Stimulated activated CD4-positive, alpha-beta T cell treated with anti-CD3 and anti-CD28 coated beads, Interleukin-4, amount 100 ng/mL, for 1 hour (primary cell): ENCODE data around the gene LIFR.
A peak's percentile ranks its signal among the peaks of the same experiment; 100 is the strongest.

ENCODE experiments used
- DNase-seq: peaks from one replicate; pipeline ENCODE4 v3.0.0-alpha.2; 2020

The LIFR gene

GRCh38 chr5:38462976-38463633 is 93.3 kb downstream of the LIFR start:
- DNase-seq: no peak

GRCh38 chr5:38458174-38458573 is 98.3 kb downstream of the LIFR start:
- DNase-seq: no peak

GRCh38 chr5:38456657-38457399 is 99.6 kb downstream of the LIFR start:
- DNase-seq: no peak

GRCh38 chr5:38455796-38456330 is 100.6 kb downstream of the LIFR start:
- DNase-seq: no peak

GRCh38 chr5:38453921-38454320 is 102.5 kb downstream of the LIFR start:
- DNase-seq: no peak

- no peak for DNase-seq
These were observed 102.9 kb downstream of the LIFR start for GRCh38 chr5:38453506-38453905.

GRCh38 chr5:38452201-38452600 is 104.2 kb downstream of the LIFR start:
- DNase-seq: no peak

- no peak for DNase-seq
These were observed 105.2 kb downstream of the LIFR start for GRCh38 chr5:38451074-38451725.

GRCh38 chr5:38450627-38451026 is 105.8 kb downstream of the LIFR start:
- no peak for DNase-seq

GRCh38 chr5:38448568-38449350 is 107.7 kb downstream of the LIFR start:
- no peak for DNase-seq

GRCh38 chr5:38447786-38448185 is 108.7 kb downstream of the LIFR start:
- no peak for DNase-seq

- no peak for DNase-seq
These were observed 109.4 kb downstream of the LIFR start for GRCh38 chr5:38447056-38447455.

GRCh38 chr5:38446029-38446522 is 110.4 kb downstream of the LIFR start:
- DNase-seq: no peak

GRCh38 chr5:38445374-38446028 is 110.9 kb downstream of the LIFR start:
- DNase-seq: no peak

- DNase-seq: no peak
These were observed 113.1 kb downstream of the LIFR start for GRCh38 chr5:38443390-38443789.

- no peak for DNase-seq
These were observed 114.2 kb downstream of the LIFR start for GRCh38 chr5:38442247-38442573.

- peak; percentile 74 for DNase-seq
These were observed 114.8 kb downstream of the LIFR start for GRCh38 chr5:38441453-38442246.

- DNase-seq: no peak
These were observed 117.7 kb downstream of the LIFR start for GRCh38 chr5:38438757-38439156.

GRCh38 chr5:38434966-38435705 is 121.3 kb downstream of the LIFR start:
- DNase-seq: no peak

- no peak for DNase-seq
These were observed 123.1 kb downstream of the LIFR start for GRCh38 chr5:38433160-38433861.
